ENCODE measurements around the gene EFCAB14.

Gene EFCAB14

DNA sequence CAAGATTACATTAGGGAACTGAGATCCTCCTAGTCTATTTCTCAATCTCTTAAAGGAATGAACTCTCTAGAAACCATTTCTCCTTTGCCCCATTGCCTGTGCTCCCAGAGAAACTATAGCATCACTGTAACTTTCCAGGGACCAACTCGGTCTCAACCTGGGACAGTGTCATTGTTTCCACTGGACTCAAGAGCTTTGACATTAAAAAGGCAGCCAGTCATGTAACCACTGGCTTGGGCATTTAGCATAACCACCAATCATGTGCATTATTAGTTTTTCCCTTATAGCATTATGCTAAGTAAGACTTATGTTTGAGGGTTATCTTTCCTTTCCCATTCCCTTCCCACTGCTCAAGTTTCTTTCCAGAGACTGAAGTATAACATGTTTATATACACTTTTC lies 29.0 kb downstream of the EFCAB14 start:
- Histone ChIP-seq H2AFZ (ENCODE audit: low read length) (no peak overlapping the region), H3K27me3 (ENCODE audit: insufficient read depth, low read length) (no peaks in the 10 kb centered on the region), H3K9me2 (ENCODE audit: low read depth, low read length) (no peaks in the 10 kb centered on the region), H3K36me3 (ENCODE audit: insufficient read depth, low read length) (peaks cover 83% of the 10 kb centered on the region), H3K4me3 (ENCODE audit: low read depth, low read length, poor library complexity, severe bottlenecking) (no peak overlapping the region), H3F3A (ENCODE audit: insufficient read depth, low read length) (no peaks in the 10 kb centered on the region), H4K20me1 (ENCODE audit: insufficient read depth, low read length) (no peaks in the 10 kb centered on the region), H3K4me1 (ENCODE audit: insufficient read depth, low read length, severe bottlenecking) (no peaks in the 10 kb centered on the region), H3K9me3 (ENCODE audit: low read length) (no peaks in the 10 kb centered on the region), H3K27ac (ENCODE audit: low read depth, low read length, poor library complexity, severe bottlenecking) (no peak overlapping the region), H3K4me2 (ENCODE audit: low read length) (no peak overlapping the region), H3K9ac (ENCODE audit: low read length) (no peak overlapping the region), H3K79me2 (ENCODE audit: insufficient read depth, low read length) (no peaks in the 10 kb centered on the region)
- TF ChIP-seq, protein P1, sequence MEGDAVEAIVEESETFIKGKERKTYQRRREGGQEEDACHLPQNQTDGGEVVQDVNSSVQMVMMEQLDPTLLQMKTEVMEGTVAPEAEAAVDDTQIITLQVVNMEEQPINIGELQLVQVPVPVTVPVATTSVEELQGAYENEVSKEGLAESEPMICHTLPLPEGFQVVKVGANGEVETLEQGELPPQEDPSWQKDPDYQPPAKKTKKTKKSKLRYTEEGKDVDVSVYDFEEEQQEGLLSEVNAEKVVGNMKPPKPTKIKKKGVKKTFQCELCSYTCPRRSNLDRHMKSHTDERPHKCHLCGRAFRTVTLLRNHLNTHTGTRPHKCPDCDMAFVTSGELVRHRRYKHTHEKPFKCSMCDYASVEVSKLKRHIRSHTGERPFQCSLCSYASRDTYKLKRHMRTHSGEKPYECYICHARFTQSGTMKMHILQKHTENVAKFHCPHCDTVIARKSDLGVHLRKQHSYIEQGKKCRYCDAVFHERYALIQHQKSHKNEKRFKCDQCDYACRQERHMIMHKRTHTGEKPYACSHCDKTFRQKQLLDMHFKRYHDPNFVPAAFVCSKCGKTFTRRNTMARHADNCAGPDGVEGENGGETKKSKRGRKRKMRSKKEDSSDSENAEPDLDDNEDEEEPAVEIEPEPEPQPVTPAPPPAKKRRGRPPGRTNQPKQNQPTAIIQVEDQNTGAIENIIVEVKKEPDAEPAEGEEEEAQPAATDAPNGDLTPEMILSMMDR (IDR thresholded peaks at IDR 0.05; ENCODE audit: low read length), result no peak
- no peak for TF ChIP-seq EZH2 (IDR thresholded peaks at IDR 0.05; ENCODE audit: borderline replicate concordance, low read length)

DNA sequence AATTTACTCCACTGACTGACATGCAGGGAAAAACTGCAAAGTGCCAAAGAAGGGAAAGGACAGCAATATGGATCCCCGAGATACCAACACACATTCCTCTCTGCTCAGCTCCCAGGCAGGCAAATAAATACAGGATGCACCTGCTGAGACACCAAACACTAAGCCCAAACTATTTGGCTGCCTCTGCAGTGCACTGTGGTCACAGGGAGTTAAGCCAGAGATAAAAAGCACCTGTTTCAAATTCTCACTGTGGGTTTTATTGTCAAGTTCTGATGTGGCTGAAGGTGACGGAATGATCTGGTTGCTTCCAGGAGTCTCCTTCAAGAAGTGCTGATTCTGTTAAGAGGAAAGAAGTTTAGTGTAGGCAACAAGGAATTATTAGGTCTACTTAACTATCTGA lies 29.6 kb downstream of the EFCAB14 start:
- Histone ChIP-seq H3K9me3 (ENCODE audit: low read length) (no peaks in the 10 kb centered on the region), H2AFZ (ENCODE audit: low read length) (no peak overlapping the region), H3K27me3 (ENCODE audit: insufficient read depth, low read length) (no peaks in the 10 kb centered on the region), H3K9ac (ENCODE audit: low read length) (no peak overlapping the region), H3K27ac (ENCODE audit: low read depth, low read length, poor library complexity, severe bottlenecking) (no peak overlapping the region), H4K20me1 (ENCODE audit: insufficient read depth, low read length) (no peaks in the 10 kb centered on the region), H3K79me2 (ENCODE audit: insufficient read depth, low read length) (no peaks in the 10 kb centered on the region), H3K4me3 (ENCODE audit: low read depth, low read length, poor library complexity, severe bottlenecking) (no peak overlapping the region), H3K36me3 (ENCODE audit: insufficient read depth, low read length) (peaks cover 88% of the 10 kb centered on the region), H3K4me1 (ENCODE audit: insufficient read depth, low read length, severe bottlenecking) (no peaks in the 10 kb centered on the region), H3F3A (ENCODE audit: insufficient read depth, low read length) (no peaks in the 10 kb centered on the region), H3K4me2 (ENCODE audit: low read length) (no peak overlapping the region), H3K9me2 (ENCODE audit: low read depth, low read length) (no peaks in the 10 kb centered on the region)
- TF ChIP-seq, protein P1 (IDR thresholded peaks at IDR 0.05; ENCODE audit: low read length), result no peak
- no peak for TF ChIP-seq EZH2 (IDR thresholded peaks at IDR 0.05; ENCODE audit: borderline replicate concordance, low read length)

DNA sequence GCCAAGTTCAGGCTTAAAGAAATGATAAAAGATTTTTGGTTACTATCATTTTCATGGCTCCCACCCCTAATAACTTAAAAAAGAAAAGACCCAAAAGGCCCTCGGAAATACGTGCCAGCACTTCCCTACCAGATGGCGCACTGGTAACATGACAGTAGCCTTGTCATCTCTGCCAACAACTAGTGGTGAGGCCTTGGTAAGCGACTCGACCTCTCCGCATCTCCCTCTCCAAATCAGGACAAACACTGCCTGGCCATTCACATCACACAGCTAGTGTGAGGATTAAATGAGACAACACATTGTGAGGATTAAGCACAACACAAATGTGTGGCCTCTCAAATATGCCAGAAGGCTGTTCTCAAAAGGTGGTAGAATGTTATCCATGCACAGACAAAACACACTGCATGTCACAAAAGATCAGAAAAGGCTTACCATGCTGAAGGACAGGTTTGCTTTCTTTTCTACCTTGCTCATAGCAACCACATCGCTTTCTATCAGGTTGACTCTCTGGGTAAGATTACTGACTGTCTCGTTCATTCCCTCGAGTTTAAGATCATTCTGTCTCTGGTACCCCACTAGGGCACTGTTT lies 30.9 kb downstream of the EFCAB14 start:
- TF ChIP-seq, protein P1 (IDR thresholded peaks at IDR 0.05; ENCODE audit: low read length), result no peak
- TF ChIP-seq EZH2 (IDR thresholded peaks at IDR 0.05; ENCODE audit: borderline replicate concordance, low read length), result no peak
- no peaks in the 10 kb centered on the region for H3K9me2 ChIP-seq (ENCODE audit: low read depth, low read length)
- H3K9ac ChIP-seq (ENCODE audit: low read length), result no peak overlapping the region
- H3K79me2 ChIP-seq (ENCODE audit: insufficient read depth, low read length), result no peaks in the 10 kb centered on the region
- H4K20me1 ChIP-seq (ENCODE audit: insufficient read depth, low read length), result no peaks in the 10 kb centered on the region
- H3F3A ChIP-seq (ENCODE audit: insufficient read depth, low read length), result no peaks in the 10 kb centered on the region
- no peak overlapping the region for H3K4me3 ChIP-seq (ENCODE audit: low read depth, low read length, poor library complexity, severe bottlenecking)
- H3K4me2 ChIP-seq (ENCODE audit: low read length), result no peak overlapping the region
- no peaks in the 10 kb centered on the region for H3K9me3 ChIP-seq (ENCODE audit: low read length)
- no peak overlapping the region for H2AFZ ChIP-seq (ENCODE audit: low read length)
- no peaks in the 10 kb centered on the region for H3K27me3 ChIP-seq (ENCODE audit: insufficient read depth, low read length)
- no peaks in the 10 kb centered on the region for H3K4me1 ChIP-seq (ENCODE audit: insufficient read depth, low read length, severe bottlenecking)
- no peak overlapping the region for H3K27ac ChIP-seq (ENCODE audit: low read depth, low read length, poor library complexity, severe bottlenecking)
- H3K36me3 ChIP-seq (ENCODE audit: insufficient read depth, low read length), result peaks cover 95% of the 10 kb centered on the region

Data from OCI-LY1 (cell line).